Endothelial cell of umbilical vein (primary cell): ENCODE results near the gene SIAH2. TPM values are rescaled to one million over a fixed set of nuclear protein-coding genes. Genes with fewer than 3 reads are reported as not detected.

Experiments
- BruUV-seq: library from RNA; stranded (reverse); fragments of 400-500 nt; replicated peaks from 2 replicates; lab custom pipeline; 2021; lab: Mats Ljungman, UMichigan
- CTCF ChIA-PET: fragments of 300-600, 350-600 bp; sonication (Branson Sonifier 250); formaldehyde crosslinking; loops from one replicate; lab custom pipeline; 2021; ENCODE audit warnings: antibody characterized with exemption, inconsistent platforms; lab: Charles Lee
- POLR2A ChIA-PET: fragments of 300-600, 350-600 bp; sonication (Branson Sonifier 250); formaldehyde crosslinking; loops from one replicate; lab custom pipeline; 2021; ENCODE audit warnings: antibody characterized with exemption, inconsistent platforms; lab: Charles Lee
- DNase-seq: peaks from one replicate; pipeline ENCODE4 v3.0.0-alpha.2; 2011; ENCODE audit warnings: low read depth, low spot score
- FAIRE-seq: peaks from 2 replicates; lab custom pipeline; 2011; peaks lifted over from hg19 to GRCh38; lab: Jason Lieb, UNC
- H2AFZ ChIP-seq: 2 replicates; pipeline ENCODE4 v1.6.0; 2012; ENCODE audit warnings: low read depth, low read length, control low read depth, inconsistent platforms
- H3K27ac ChIP-seq: 2 replicates; pipeline ENCODE4 v1.5.1; 2011; ENCODE audit warnings: low read depth, mild to moderate bottlenecking, control low read depth, low read length, moderate library complexity; ENCODE audit not compliant: insufficient read depth
- H3K27me3 ChIP-seq, 2 experiments: 2 replicates each; pipeline versions ENCODE4 v1.6.0 to v1.6.1; 2011; ENCODE audit warnings: low read length in 2 of 2, mixed read lengths in 1 of 2; ENCODE audit not compliant: control insufficient read depth in 2 of 2, insufficient read depth in 2 of 2
- H3K36me3 ChIP-seq, 2 experiments: 2 replicates in 1 of 2; 3 replicates in 1 of 2; pipeline ENCODE4 v1.5.1; 2011; ENCODE audit warnings: low read length in 2 of 2, mild to moderate bottlenecking in 1 of 2, moderate library complexity in 1 of 2; ENCODE audit not compliant: control insufficient read depth in 2 of 2, insufficient read depth in 2 of 2; ENCODE audit errors: extremely low read depth in 1 of 2
- H3K4me1 ChIP-seq: 3 replicates; pipeline ENCODE4 v1.5.1; 2011; ENCODE audit warnings: mild to moderate bottlenecking, low read length; ENCODE audit not compliant: control insufficient read depth, insufficient read depth; ENCODE audit errors: extremely low read depth
- H3K4me2 ChIP-seq: 2 replicates; pipeline ENCODE4 v1.6.1; 2011; ENCODE audit warnings: low read length, control low read depth, mixed read lengths; ENCODE audit not compliant: insufficient read depth
- H3K4me3 ChIP-seq, 3 experiments: fragments of 200-600 bp in 1 of 3; sonication (generic), shearing (Covaris generic) in 1 of 3; replicated peaks in 1 of 3; 2 replicates each; pipeline ENCODE4 v1.5.1; 2011 to 2016; ENCODE audit warnings: control low read depth in 3 of 3, low read length in 3 of 3, mild to moderate bottlenecking in 2 of 3, inconsistent platforms in 1 of 3, low read depth in 1 of 3, moderate library complexity in 1 of 3; ENCODE audit not compliant: insufficient read depth in 1 of 3
- H3K79me2 ChIP-seq: 2 replicates; pipeline ENCODE4 v1.6.0; 2012; ENCODE audit warnings: low read length, inconsistent platforms; ENCODE audit not compliant: control insufficient read depth, insufficient read depth
- H3K9ac ChIP-seq: replicated peaks from 2 replicates; pipeline ENCODE3; 2011; ENCODE audit warnings: low read length, control low read depth; ENCODE audit not compliant: insufficient read depth; ENCODE audit errors: extremely low read depth
- H3K9me1 ChIP-seq: replicated peaks from 3 replicates; pipeline ENCODE4 v1.6.0; 2011; ENCODE audit warnings: mild to moderate bottlenecking, low read length; ENCODE audit not compliant: control insufficient read depth, insufficient read depth; ENCODE audit errors: extremely low read depth
- H3K9me3 ChIP-seq: replicated peaks from 2 replicates; pipeline ENCODE4 v1.5.1; 2012; ENCODE audit warnings: low read length, inconsistent platforms; ENCODE audit not compliant: control insufficient read depth, insufficient read depth
- H4K20me1 ChIP-seq: replicated peaks from 2 replicates; pipeline ENCODE3; 2011; ENCODE audit warnings: mild to moderate bottlenecking, low read length; ENCODE audit not compliant: control insufficient read depth, insufficient read depth; ENCODE audit errors: extremely low read depth
- CTCF ChIP-seq, 2 donors: IDR thresholded peaks; 1 replicate in 1 of 2; 2 replicates in 1 of 2; pipeline ENCODE4 v1.5.1; 2011; ENCODE audit warnings: low read length in 2 of 2, mild to moderate bottlenecking in 2 of 2, moderate library complexity in 2 of 2, control low read depth in 1 of 2, inconsistent platforms in 1 of 2, low read depth in 1 of 2; ENCODE audit not compliant: insufficient read depth in 1 of 2; ENCODE audit errors: extremely low read depth in 1 of 2
- EZH2 ChIP-seq: IDR thresholded peaks from 2 replicates; pipeline ENCODE4 v1.6.1; 2012; ENCODE audit warnings: borderline replicate concordance, low read depth, mild to moderate bottlenecking, moderate library complexity, low read length, inconsistent platforms; ENCODE audit not compliant: severe bottlenecking
- FOS ChIP-seq: IDR thresholded peaks from 2 replicates; pipeline ENCODE4 v1.6.1; 2011; ENCODE audit warnings: mild to moderate bottlenecking, low read length, moderate library complexity, borderline replicate concordance; ENCODE audit not compliant: insufficient read depth
- GATA2 ChIP-seq: IDR thresholded peaks from 2 replicates; pipeline ENCODE4 v1.7.0; 2011; ENCODE audit warnings: low read depth, mild to moderate bottlenecking, moderate library complexity, mixed read lengths, low read length; ENCODE audit not compliant: insufficient read length, insufficient read depth
- JUN ChIP-seq: IDR thresholded peaks from 2 replicates; pipeline ENCODE4 v1.6.1; 2011; ENCODE audit warnings: borderline replicate concordance, low read depth; ENCODE audit not compliant: insufficient read length, insufficient read depth
- MAX ChIP-seq: IDR thresholded peaks from 2 replicates; pipeline ENCODE4 v1.6.1; 2011; ENCODE audit not compliant: insufficient read depth, insufficient read length
- MYC ChIP-seq: IDR thresholded peaks from one replicate; pipeline ENCODE4 v1.6.1; 2011; ENCODE audit warnings: mild to moderate bottlenecking, low read depth, low read length
- POLR2A ChIP-seq: IDR thresholded peaks from 2 replicates; pipeline ENCODE4 v1.6.1; 2012; ENCODE audit warnings: low read depth, mild to moderate bottlenecking, control low read depth, low read length
- POLR2AphosphoS5 ChIP-seq: IDR thresholded peaks from 2 replicates; pipeline ENCODE4 v1.6.1; 2012; ENCODE audit warnings: low read depth, mild to moderate bottlenecking, control low read depth, low read length, moderate library complexity; ENCODE audit not compliant: insufficient read depth
- dilution Hi-C: fragments of 300-500 bp; cut with MboI; formaldehyde crosslinking; loops from one replicate; pipeline ENCODE4 v1.15.0; 2019; ENCODE audit warnings: low sequenced_read_pairs; ENCODE audit not compliant: extremely low pct_ligation_motif_present
- intact Hi-C: fragments of 100-400 bp; cut with micrococcal nuclease; formaldehyde crosslinking; loops from one replicate; pipeline ENCODE4 v1.10.0; 2022
- polyA plus RNA-seq, 4 experiments: library from polyadenylated mRNA; depleted of rRNA in 3 of 4; stranded (reverse) in 3 of 4; unstranded in 1 of 4; fragments of >200 nt; gene quantifications; 2 replicates each; pipeline versions ENCODE4 v1.2.1 to v1.2.3, GENCODE V29; 2011 to 2012; ENCODE audit warnings: missing spikeins in 1 of 4
- total RNA-seq: library from RNA; stranded (reverse); gene quantifications from 2 replicates; pipeline ENCODE4 v1.2.3, GENCODE V29; 2021

Gene SIAH2
- total and polyA plus RNA-seq, 2 donors (not counting 3 experiments of a cell fraction or from before 2014, with no cell fraction given): 16.7 to 25.1 TPM

GRCh38 chr3:150733936-150734794, 28.8 kb downstream of the SIAH2 start:
- FAIRE-seq (peak; percentile 12), DNase-seq (no peak)
- Histone ChIP-seq H3K27ac (no peak overlapping the region), H4K20me1 (no peaks in the 10 kb centered on the region), H3K9ac (no peak overlapping the region), H3K9me3 (no peaks in the 10 kb centered on the region), H3K9me1 (no peaks in the 10 kb centered on the region), H3K27me3 (no peaks in the 10 kb centered on the region), H3K4me2 (no peak overlapping the region), H3K36me3 (no peaks in the 10 kb centered on the region), H3K4me1 (no peaks in the 10 kb centered on the region), H2AFZ (no peak overlapping the region), H3K4me3 (no peak overlapping the region), H3K79me2 (no peaks in the 10 kb centered on the region)
- intact Hi-C loops: no loop called here
- BruUV-seq: no TSS peak
- dilution Hi-C loops: no loop called here
- ChIA-PET CTCF (interaction anchor here (1.5 to 2.0 kb wide), 2 partner anchors 13 to 131 kb away, joined by 3 to 8 read pairs; no protein-coding TSS in a partner anchor), POLR2A (no interaction called here)
- TF ChIP-seq MYC: no peak
- TF ChIP-seq JUN: no peak
- TF ChIP-seq FOS: no peak
- no peak for TF ChIP-seq MAX
- no peak for TF ChIP-seq POLR2AphosphoS5
- TF ChIP-seq GATA2: no peak
- no peak for TF ChIP-seq POLR2A
- no peak for TF ChIP-seq EZH2
- no peak for TF ChIP-seq CTCF (IDR thresholded peaks at IDR 0.05; ENCODE audit: extremely low read depth in 1 of 2, insufficient read depth in 1 of 2, low read depth in 1 of 2, low read length in 2 of 2)
